DMS 273 (cell line): ENCODE data around the gene ST14.
A peak's percentile ranks its signal among the peaks of the same experiment; 100 is the strongest.

Experiments used
- DNase-seq: peaks from one replicate; lab custom pipeline; 2025; ENCODE audit not compliant: unreplicated experiment; lab: John Stamatoyannopoulos, UW

Gene ST14

DNA sequence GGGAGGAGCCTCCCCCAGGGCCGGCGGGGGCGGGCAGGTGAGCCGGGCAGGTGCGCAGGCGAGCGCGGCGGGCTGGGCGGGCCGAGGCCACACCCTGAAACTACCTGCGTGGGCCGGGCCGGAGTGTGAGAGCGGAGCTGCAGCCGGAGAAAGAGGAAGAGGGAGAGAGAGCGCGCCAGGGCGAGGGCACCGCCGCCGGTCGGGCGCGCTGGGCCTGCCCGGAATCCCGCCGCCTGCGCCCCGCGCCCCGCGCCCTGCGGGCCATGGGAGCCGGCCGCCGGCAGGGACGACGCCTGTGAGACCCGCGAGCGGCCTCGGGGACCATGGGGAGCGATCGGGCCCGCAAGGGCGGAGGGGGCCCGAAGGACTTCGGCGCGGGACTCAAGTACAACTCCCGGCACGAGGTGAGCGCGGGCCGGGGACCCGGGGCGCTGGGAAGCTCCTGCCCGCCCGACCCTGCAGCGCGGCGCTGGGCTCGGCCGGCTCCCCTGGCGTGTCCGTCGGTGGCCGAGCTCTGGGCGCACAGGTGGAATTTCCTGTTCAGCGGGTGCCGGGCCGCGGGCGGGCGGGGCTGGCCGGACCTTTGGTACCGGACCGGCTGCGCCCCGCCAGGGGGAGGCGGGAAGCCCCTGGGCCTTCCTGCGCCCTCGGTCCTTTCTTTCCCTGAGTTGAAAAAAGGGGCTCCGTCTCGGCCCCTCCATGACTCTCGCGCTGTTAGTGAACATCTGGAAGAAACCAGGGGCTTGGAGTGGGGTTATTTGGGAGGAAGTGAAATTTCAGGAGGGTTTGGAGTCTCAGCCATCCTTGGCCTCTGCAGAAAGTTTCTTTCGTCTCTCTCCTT, at the start of gene ST14:
ST14 (plus strand) TSS at position 126 of the 841 bp plus-strand sequence; CDS start at position 324, 198 bp downstream.
- DNase-seq: peak; percentile 38

DNA sequence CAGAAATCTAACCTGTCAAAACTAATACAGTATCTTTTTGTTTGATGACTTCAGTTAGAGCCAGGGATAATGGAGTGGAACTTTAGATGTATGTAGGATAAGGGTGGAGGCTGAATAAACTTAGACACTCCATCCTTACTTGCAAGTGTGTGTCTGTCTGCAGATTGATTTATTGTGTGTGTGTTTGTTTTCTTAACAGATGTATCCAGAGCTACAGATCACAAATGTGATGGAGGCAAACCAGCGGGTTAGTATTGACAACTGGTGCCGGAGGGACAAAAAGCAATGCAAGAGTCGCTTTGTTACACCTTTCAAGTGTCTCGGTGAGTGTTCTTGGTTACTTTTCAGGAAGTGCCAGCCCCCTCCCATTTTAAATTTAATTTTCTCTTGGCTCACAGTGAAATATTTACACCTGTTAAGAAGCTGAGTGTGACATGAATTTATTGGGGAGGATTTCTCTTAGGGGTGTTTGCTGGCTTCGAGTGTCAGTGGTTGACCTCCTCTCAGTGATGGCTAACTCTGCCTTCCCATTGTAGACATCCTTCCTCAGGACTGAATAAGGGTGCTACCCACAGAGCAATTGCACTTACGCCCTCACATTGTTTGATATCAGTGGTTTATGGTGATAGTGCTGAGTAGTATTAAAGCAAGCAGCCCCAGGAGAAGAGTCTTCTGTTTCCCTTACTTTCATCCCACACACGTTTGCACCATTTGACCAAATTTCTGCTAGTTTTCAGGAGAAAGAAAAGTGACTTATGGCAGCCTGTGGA, 49.1 kb upstream of the ST14 start:
- DNase-seq: no peak

DNA sequence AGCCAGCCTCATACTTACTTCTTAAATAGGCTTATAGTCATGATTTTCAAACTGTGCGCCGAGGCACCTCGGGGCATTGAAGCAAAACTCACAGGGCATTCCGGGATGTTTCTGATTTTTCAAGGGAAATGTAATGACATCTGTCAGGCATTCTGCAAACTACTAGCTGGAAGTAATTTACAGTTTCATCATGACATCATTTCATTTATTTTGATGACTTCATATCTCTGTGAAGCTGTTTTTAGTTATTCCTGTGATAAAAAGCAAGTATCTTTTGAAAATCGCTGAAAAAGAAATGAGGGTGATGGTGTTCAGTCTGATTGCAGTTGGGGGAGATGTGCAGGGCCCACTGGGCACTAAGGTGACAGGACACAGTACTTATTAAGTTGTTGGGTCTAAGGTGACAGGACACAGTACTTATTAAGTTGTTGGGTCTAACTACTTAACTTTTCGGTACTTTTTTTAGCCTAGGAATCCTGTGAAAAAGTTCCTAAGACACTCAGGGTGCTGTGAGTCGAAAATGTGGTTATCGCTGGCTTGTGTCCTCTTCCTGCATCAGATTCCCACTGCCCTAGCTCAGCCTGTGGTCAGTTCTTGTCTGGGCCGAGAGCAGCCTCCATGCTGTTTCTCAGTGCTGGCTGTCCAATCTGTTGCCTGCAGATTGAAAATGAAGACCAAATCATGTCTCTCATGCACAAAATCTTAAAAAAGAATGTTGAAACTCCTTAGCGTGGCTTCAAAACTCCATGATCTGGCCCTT, 47.3 kb upstream of the ST14 start:
- DNase-seq: no peak

DNA sequence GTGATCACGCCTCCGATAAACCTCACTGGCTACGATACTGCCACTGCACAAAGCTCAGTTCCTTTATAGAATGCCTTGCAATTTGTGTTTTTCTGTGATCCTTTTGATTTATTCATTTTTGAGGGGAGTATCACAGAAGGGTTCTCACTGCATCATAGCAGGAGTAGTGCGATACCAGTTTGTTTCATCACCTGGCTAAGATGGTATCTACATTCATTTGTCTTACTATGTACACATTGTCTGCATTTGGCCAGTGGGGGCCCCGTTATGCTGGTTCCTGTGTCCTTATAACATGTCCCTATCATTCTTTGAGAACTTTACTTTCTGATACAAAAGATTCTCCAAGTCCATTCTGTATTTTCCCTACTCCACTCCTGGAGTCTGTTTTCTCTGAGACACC, 45.3 kb upstream of the ST14 start:
- DNase-seq: no peak

DNA sequence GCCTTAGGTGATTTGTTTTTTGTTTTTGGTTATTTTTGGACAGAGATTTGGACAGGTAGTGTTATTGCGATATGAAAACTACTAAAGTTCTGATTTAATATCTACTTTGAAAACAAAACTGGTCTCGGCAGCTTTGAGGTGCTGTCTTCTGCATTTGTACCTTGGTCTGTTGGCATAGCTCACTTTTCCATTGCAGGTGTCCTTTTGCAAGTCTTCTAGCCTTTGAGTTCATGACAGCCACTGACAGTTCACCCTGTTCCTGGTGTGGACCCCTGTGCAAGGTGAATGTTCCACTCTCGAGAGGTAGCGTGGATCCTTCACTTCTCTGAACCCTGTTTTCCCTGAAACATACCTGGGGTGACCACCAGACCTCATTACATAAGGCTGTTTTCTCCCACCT, 44.9 kb upstream of the ST14 start:
- DNase-seq: no peak

DNA sequence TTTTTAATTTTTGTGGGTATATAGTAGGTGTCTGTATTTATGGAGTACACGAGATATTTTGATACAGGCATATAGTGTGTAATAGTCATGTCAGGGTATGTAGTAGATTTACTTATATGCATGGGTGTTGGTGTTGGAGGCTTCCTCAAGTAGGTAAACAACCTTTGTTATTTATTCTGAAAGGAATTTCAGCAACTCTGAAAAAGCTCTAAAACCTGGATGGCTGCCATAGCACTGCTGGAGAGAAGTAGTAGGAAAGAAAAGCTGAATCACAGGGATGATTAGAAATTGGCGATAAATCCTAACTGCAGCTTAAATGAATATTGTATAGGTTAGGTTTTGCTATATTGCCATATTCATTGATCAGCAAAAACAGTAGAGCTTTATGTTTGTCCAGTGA, 44.4 kb upstream of the ST14 start:
- DNase-seq: no peak

DNA sequence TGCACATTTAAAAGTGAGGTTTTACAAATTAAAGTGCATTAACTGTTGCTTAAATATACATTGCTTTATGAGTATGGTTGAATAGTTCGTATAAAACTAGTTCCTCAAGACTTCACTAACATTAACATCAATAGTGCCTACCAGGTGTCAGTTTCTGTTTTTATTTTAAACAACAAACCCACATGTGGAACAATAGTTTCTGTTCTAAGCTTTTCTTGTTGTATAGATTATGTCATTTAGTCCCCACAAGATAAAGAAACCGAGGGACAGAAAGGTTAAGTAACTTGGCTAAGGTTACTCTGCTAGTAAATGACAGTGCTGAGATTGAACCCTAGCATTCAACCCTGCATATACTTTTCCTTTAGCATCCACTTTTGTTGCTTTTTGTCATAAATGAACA, 41.4 kb upstream of the ST14 start:
- DNase-seq: no peak

DNA sequence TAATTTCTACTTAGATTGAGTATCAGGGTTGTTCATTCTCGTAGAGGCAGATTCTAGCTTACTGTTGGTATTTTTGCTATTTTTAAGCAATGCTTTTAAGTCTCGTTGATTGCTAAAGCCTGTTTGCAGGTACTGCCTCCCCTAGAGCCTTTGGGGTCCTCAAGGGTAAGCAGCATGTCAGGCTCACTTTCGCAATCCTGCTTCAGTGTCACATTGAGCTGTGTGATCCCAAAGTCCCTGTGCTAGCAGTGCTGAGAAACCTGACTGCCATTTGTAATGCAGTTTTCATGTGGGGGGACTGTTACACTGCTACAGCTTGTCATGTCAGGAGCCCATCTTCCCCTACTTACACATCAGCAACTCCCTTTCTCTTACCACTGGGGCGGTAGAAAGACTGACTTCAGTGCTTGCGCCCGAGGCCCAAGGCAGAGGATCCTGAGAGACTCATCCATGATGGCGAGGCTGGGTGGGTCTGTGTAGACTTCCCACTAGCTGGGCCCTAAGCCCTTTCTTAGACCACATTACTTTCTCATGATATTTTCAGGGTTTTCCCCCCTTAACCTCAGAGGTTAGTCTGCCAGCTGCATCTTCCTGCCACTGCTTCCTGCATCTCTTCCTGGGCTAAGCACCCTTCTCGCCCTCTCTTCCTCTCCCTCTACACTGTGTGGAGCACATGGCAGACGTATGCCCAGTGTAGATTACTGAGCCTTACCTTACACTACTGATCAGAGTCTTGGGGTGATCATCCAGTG, 40.8 kb upstream of the ST14 start:
- DNase-seq: no peak

DNA sequence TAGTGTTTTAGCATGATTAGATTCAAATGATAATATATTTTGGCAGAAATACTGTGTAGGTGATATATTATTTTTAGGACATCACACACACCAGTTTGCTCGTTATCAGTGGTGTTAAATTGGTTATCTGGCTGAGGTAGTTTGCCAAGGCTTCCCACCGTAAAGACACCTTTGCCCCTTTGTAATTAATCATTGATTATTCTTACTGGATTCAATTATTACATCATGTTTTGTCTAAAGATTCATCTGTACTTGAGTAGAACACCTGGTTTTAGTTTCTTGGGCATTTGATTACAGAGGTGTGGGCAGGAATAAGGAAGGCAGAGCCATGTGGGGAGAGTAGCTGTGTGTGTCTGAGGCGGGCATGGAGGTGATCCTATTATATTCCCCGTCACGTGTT, 39.5 kb upstream of the ST14 start:
- DNase-seq: no peak

DNA sequence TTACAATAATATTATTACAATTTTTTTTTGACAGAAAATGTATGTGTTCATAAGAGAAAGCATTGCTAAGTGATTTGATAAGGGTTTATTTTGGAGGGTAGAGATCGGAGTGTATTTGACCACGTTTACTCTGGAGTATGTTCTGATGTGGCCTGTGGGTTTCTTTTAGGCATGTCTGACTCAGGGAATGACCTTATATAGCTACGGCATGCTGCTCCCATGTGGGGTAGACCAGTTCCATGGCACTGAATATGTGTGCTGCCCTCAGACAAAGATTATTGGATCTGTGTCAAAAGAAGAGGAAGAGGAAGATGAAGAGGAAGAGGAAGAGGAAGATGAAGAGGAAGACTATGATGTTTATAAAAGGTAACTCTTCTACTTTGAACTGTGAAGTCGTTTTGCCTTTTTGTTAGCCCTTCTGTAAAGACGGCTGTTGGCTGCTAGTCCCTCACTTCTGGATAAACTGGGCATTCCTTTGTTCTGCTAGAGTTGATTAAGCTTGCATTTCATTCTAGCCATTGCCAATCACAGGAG, 38.1 kb upstream of the ST14 start:
- no peak for DNase-seq

DNA sequence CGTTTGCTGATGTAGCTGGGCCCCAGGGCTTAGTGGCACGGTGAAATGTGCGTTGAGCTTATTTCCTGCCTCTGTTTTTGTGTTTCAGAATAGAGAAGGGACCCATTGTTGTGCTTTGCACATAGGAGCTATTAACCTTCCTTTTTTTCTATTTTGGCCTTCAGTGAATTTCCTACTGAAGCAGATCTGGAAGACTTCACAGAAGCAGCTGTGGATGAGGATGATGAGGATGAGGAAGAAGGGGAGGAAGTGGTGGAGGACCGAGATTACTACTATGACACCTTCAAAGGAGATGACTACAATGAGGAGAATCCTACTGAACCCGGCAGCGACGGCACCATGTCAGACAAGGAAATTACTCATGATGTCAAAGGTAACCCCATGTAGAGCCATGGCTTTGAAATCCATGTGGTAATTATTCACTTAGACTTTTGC, 37.4 kb upstream of the ST14 start:
- no peak for DNase-seq

DNA sequence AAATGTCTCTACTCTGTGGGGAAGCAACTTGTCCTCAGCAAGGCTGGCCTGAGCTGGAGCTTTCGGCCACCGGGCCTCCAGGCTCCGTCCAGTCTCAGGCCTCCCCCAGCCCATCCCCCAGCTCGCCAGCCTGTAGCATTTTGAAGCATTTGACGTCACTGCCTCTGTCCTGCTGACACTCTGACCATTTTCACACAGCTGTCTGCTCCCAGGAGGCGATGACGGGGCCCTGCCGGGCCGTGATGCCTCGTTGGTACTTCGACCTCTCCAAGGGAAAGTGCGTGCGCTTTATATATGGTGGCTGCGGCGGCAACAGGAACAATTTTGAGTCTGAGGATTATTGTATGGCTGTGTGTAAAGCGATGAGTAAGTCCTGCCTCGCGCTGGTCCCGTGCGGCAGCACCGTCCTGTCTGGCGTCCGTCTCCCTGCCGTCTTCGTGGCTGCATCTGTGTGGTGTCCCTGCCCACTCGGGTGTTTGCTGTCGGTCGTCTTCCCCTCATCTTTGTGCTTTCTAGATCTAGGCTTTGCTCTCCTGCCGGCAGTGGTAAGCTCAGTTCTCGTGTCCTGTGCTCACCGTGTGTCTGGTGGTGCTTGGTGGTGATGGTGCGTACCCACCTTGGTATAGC, 36.1 kb upstream of the ST14 start:
- DNase-seq: no peak

DNA sequence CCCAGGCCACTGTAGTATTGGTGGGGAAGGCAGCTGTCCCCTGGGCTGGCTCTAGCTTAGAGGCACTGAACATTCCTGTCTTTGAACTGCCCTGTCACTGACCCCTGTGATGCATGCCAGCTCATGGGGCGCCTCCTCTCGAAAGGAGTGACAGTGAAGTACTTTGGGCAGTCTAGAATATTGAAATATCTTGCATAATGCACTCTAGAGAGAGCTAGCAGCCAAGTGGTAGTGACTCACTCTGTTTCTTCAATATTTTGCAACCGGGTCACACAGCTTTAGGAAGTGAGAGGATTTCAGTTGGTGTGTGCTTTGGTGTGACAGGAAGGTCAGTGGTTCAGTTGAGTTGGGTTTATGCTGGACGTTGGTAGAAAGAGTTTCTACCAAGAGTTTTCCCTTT, 35.5 kb upstream of the ST14 start:
- DNase-seq: no peak

DNA sequence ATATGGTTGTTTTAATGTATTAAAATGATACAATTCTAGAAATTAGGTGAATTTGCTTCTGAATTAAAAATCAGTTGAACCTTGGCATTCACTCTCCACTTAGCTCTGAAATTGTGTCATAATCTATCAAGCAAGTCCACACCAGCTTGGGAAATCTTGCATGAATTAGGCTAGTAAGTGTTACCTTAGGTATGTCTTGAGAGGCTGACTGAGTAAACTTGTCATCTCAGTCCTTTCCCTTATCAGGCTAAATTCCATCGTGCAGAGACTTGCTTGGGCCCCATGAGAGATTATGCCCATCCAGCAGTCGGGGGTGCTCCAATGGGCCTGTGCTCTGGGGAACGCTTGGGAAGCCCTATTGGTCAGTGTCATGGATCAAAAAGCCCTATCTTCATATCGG, 33.9 kb upstream of the ST14 start:
- DNase-seq: no peak

DNA sequence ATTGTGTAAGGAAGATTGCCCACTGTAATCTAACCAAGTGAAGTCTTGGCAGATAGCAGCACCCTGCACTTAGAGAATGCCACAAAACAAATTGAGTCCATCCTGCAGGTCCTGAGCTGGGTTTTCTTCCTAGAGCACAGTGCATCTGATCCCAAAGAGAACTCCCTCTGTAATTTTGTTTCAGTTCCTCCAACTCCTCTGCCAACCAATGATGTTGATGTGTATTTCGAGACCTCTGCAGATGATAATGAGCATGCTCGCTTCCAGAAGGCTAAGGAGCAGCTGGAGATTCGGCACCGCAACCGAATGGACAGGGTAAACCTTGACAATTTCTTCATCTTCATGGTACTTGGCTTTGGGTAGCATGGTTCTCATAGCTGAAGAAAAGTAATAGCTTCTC, 33.1 kb upstream of the ST14 start:
- DNase-seq: no peak

DNA sequence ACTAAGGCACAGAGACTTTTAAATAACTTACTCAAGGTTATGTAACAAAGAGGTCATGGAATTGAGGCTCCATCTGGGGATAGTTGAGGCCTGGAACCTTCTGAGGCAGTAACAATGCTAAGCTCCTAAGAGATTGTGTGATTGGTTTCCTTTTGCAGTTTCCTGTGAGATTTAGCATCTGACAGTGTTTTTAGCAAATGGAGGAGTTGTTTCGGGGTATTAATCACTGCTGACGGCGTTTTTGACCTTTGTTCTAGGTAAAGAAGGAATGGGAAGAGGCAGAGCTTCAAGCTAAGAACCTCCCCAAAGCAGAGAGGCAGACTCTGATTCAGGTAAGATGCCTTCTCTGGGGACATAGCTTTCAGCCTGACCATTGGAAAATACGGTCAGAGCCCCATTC, 32.1 kb upstream of the ST14 start:
- DNase-seq: no peak

DNA sequence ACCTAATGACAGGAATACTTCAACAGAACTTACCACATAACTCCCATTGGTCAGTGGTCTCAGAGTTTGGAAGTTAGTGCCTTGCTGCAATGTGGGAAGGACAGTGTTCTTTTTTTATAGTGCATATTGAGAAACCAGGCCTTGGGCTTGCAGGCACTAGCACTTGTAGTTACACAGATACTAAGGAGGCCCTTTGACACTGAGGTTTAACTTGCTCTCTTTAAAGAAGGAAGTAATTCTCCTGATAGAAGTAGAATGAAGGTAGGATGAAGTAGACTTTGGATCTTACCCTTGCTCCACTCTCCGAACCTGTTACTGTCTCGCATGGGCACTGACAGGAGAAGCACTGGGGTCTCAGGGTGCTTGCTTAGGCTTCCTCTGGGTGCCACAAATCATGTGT, 31.0 kb upstream of the ST14 start:
- DNase-seq: no peak

DNA sequence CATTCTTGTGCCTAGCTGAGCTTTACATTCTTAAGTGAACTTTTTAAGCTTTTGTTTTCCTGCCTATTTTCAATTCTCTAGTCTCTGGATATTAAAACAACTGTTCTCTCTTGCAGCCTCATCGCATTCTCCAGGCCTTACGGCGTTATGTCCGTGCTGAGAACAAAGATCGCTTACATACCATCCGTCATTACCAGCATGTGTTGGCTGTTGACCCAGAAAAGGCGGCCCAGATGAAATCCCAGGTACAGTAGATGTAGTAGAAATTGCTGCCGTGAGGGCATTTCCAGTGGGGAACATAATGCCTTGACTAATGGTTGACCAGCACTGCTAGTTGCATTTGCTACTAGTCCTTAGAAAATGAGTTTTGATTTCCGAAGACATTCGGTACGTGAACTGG, 29.7 kb upstream of the ST14 start:
- DNase-seq: no peak

DNA sequence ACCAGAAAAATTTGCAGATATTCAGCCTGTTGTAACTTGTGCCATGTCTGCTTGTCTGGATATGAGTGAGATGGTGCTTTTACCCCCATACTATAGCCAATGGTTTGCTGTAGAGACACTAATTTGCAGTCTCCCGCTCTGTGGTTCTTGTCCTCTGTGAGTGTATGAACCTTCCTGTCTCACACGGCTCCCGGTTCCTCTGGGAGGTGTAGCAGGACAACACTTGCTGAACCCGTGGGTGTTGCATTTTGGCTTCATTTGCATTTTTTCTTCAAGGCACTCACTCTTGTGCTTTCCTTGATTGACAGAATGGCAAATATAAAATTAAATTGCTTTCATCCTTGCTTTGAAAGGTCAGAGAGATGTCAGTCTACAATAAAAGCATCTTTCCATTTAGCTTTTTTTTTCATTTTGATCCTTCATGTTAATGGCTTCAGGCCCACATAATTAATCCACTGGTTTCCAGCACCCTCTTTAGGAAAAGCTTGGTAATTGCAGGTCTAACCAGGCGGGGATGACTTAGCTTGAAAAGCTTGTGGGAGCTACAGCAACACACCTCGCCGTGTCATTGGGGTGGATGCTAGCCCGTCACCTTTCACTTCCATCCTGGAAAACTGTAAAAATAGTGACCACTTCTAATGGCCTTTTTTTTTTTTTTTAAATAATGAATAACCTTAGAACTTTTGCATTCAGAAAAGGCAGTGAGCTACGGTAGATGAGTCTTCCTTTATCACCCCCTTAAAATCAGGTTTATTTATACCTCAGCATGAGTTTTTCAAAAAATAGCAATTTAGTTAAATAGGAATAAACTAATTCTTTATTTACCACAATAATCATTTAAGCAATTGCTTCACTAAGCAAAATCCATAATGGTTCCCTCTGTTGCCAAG, 27.4 kb upstream of the ST14 start:
- DNase-seq: peak; percentile 69
